Omental fat pad (tissue), 4 donors: ENCODE data around the gene MPPED1. TPM values are rescaled to one million over a fixed set of nuclear protein-coding genes. Genes with fewer than 3 reads are reported as not detected.

Source experiments
- ATAC-seq: fragments of 150-250 bp; one replicate; pipeline ENCODE4 v1.9.1; 2016; ENCODE audit warnings: mild to moderate bottlenecking, moderate library complexity; ENCODE audit not compliant: low FRiP score
- DNase-seq: peaks from one replicate; pipeline ENCODE4 v3.0.0-alpha.2; 2019; ENCODE audit warnings: low spot score
- CTCF ChIP-seq, 3 donors: fragments of 450-650 bp; IDR thresholded peaks; one replicate each; pipeline ENCODE4 v1.5.1; 2016 to 2017; ENCODE audit warnings: antibody characterized with exemption in 3 of 3, mild to moderate bottlenecking in 3 of 3, moderate library complexity in 2 of 3
- total RNA-seq, 4 donors: library from RNA; depleted of rRNA; stranded (reverse); fragments of >200 nt; gene quantifications; one replicate each; pipeline ENCODE4 v1.1.0, GENCODE V29; 2016

MPPED1 gene
- total RNA-seq, result not detected

- no peak for ATAC-seq
These were observed at the start of gene MPPED1 for GRCh38 chr22:43411869-43412807. TSS of gene MPPED1 (plus strand) at chr22:43412014. CDS start at chr22:43424986, 12,972 bp downstream.

GRCh38 chr22:43363315-43364168 lies 48.3 kb upstream of the MPPED1 start:
- no peak for TF ChIP-seq CTCF (IDR thresholded peaks at IDR 0.05)
- no peak for DNase-seq
- no peak for ATAC-seq

More at GRCh38 chr22:43411869-43412807, at the start of gene MPPED1:
- TF ChIP-seq CTCF (IDR thresholded peaks at IDR 0.05), result no peak
- no peak for DNase-seq

GRCh38 chr22:43364169-43364435 lies 47.7 kb upstream of the MPPED1 start:
- DNase-seq (no peak), ATAC-seq (no peak)
- no peak for TF ChIP-seq CTCF (IDR thresholded peaks at IDR 0.05)

GRCh38 chr22:43365715-43366440 lies 45.9 kb upstream of the MPPED1 start:
- ATAC-seq, result no peak
- DNase-seq, result no peak
- no peak for TF ChIP-seq CTCF (IDR thresholded peaks at IDR 0.05)

- TF ChIP-seq CTCF (IDR thresholded peaks at IDR 0.05), result no peak
- no peak for ATAC-seq
- no peak for DNase-seq
These were observed 41.8 kb upstream of the MPPED1 start for GRCh38 chr22:43370036-43370435.

GRCh38 chr22:43375951-43376455 lies 35.8 kb upstream of the MPPED1 start:
- no peak for TF ChIP-seq CTCF (IDR thresholded peaks at IDR 0.05)
- DNase-seq (no peak), ATAC-seq (no peak)
